SK-N-SH (cell line): ENCODE results near the gene TCL1A. TPM values are rescaled to one million over a fixed set of nuclear protein-coding genes. Genes with fewer than 3 reads are reported as not detected.

Source experiments
- CTCF ChIA-PET: fragments of 300-600, 350-600 bp; formaldehyde crosslinking; extraction: SDS; loops from one replicate; lab custom pipeline; 2021; lab: Yijun Ruan, JAX
- POLR2A ChIA-PET: fragments of 350-600 bp; sonication (Branson Sonifier 250); formaldehyde crosslinking; extraction: SDS; loops from one replicate; lab custom pipeline; 2020; ENCODE audit warnings: antibody characterized with exemption, inconsistent platforms; lab: Yijun Ruan, JAX
- DNase-seq: peaks from one replicate; pipeline ENCODE4 v3.0.0; 2012
- H2AFZ ChIP-seq: fragments of 200-600 bp; sonication (generic); 2 replicates; pipeline ENCODE4 v1.8.1; 2016; ENCODE audit warnings: antibody characterized with exemption, mild to moderate bottlenecking, low read depth
- H3F3A ChIP-seq: fragments of 200-600 bp; sonication (generic); replicated peaks from 2 replicates; pipeline ENCODE3; 2016; ENCODE audit warnings: antibody characterized with exemption, mild to moderate bottlenecking; ENCODE audit not compliant: insufficient read depth
- H3K27ac ChIP-seq, 2 experiments: fragments of 200-500 bp in 1 of 2; fragments of 200-600 bp in 1 of 2; sonication (Bioruptor generic) in 1 of 2; sonication (generic), shearing (Covaris generic) in 1 of 2; 2 replicates each; pipeline versions ENCODE4 v1.5.1 to v1.6.1; 2014 to 2016; ENCODE audit warnings: low read depth in 2 of 2, inconsistent platforms in 1 of 2, low read length in 1 of 2, mild to moderate bottlenecking in 1 of 2, mixed read lengths in 1 of 2
- H3K27me3 ChIP-seq: fragments of 200-600 bp; sonication (generic), shearing (Covaris generic); 2 replicates; pipeline ENCODE4 v1.6.1; 2016; ENCODE audit warnings: mixed run types; ENCODE audit not compliant: insufficient read depth
- H3K36me3 ChIP-seq, 2 experiments: fragments of 200-500 bp in 1 of 2; fragments of 200-600 bp in 1 of 2; sonication (Bioruptor generic) in 1 of 2; sonication (generic) in 1 of 2; replicated peaks in 1 of 2; 2 replicates each; pipeline versions ENCODE3 to v1.5.1; 2014 to 2016; ENCODE audit warnings: low read length in 1 of 2, mild to moderate bottlenecking in 1 of 2; ENCODE audit not compliant: insufficient read depth in 2 of 2, control insufficient read depth in 1 of 2
- H3K4me1 ChIP-seq, 2 experiments: fragments of 200-500 bp in 1 of 2; fragments of 200-600 bp in 1 of 2; sonication (Bioruptor generic) in 1 of 2; sonication (generic), shearing (Covaris generic) in 1 of 2; 2 replicates each; pipeline versions ENCODE4 v1.5.1 to v1.6.1; 2014 to 2016; ENCODE audit warnings: low read depth in 1 of 2, low read length in 1 of 2, mixed run types in 1 of 2; ENCODE audit not compliant: insufficient read depth in 2 of 2, control insufficient read depth in 1 of 2
- H3K4me2 ChIP-seq: fragments of 200-600 bp; sonication (generic), shearing (Covaris generic); 2 replicates; pipeline ENCODE4 v1.6.1; 2017; ENCODE audit warnings: mixed run types
- H3K4me3 ChIP-seq, 2 experiments: fragments of 200-500 bp in 1 of 2; fragments of 200-600 bp in 1 of 2; sonication (Bioruptor generic) in 1 of 2; sonication (generic), shearing (Covaris generic) in 1 of 2; 2 replicates each; pipeline versions ENCODE4 v1.5.1 to v1.8.1; 2014 to 2016; ENCODE audit warnings: low read depth in 2 of 2, inconsistent platforms in 1 of 2, low read length in 1 of 2, mild to moderate bottlenecking in 1 of 2, mixed read lengths in 1 of 2, moderate library complexity in 1 of 2
- H3K79me2 ChIP-seq: fragments of 200-600 bp; sonication (generic); 2 replicates; pipeline ENCODE4 v1.8.1; 2017; ENCODE audit warnings: mild to moderate bottlenecking; ENCODE audit not compliant: insufficient read depth
- H3K9ac ChIP-seq: fragments of 200-600 bp; sonication (generic); 2 replicates; pipeline ENCODE4 v1.6.1; 2017; ENCODE audit warnings: mixed run types
- H3K9me2 ChIP-seq: fragments of 200-600 bp; sonication (generic); 2 replicates; pipeline ENCODE4 v1.6.1; 2017; ENCODE audit warnings: mixed run types
- H3K9me3 ChIP-seq: fragments of 200-600 bp; sonication (generic); 2 replicates; pipeline ENCODE4 v1.6.1; 2017; ENCODE audit warnings: mixed run types, mild to moderate bottlenecking, moderate library complexity
- H4K20me1 ChIP-seq: fragments of 200-600 bp; sonication (generic); 2 replicates; pipeline ENCODE4 v1.6.1; 2017; ENCODE audit warnings: mild to moderate bottlenecking, mixed run types; ENCODE audit not compliant: insufficient read depth
- CHD2 ChIP-seq: fragments of 150-350 bp; IDR thresholded peaks from 2 replicates; pipeline ENCODE4 v1.6.1; 2018; ENCODE audit warnings: low read length; ENCODE audit not compliant: partially characterized antibody
- CTCF ChIP-seq: fragments of 200-600 bp; sonication (generic); IDR thresholded peaks from 2 replicates; pipeline ENCODE4 v1.6.1; 2017; ENCODE audit warnings: antibody characterized with exemption, mild to moderate bottlenecking, moderate library complexity
- ELF1 ChIP-seq: IDR thresholded peaks from 2 replicates; pipeline ENCODE4 v1.4.0; 2012
- EZH2phosphoT487 ChIP-seq: fragments of 200-600 bp; sonication (generic); IDR thresholded peaks from 2 replicates; pipeline ENCODE4 v1.6.1; 2017; ENCODE audit warnings: low read depth, mixed run types, mild to moderate bottlenecking, antibody characterized with exemption, moderate library complexity, borderline replicate concordance
- GABPA ChIP-seq: IDR thresholded peaks from 2 replicates; pipeline ENCODE4 v1.4.0; 2012; ENCODE audit warnings: low read depth, mild to moderate bottlenecking
- GATA2 ChIP-seq: sonication (generic); formaldehyde crosslinking; IDR thresholded peaks from 2 replicates; pipeline ENCODE4 v1.5.0; 2020; ENCODE audit warnings: mild to moderate bottlenecking, missing genetic modification reagents
- IRF3 ChIP-seq: fragments of 150-350 bp; IDR thresholded peaks from 2 replicates; pipeline ENCODE4 v1.6.1; 2016; ENCODE audit warnings: mild to moderate bottlenecking, low read depth, low read length
- JUND ChIP-seq: IDR thresholded peaks from 2 replicates; pipeline ENCODE4 v1.4.0; 2012
- MAX ChIP-seq: IDR thresholded peaks from 2 replicates; pipeline ENCODE4 v1.4.0; 2012; ENCODE audit warnings: low read depth
- MEF2A ChIP-seq: IDR thresholded peaks from 2 replicates; pipeline ENCODE4 v1.4.0; 2012; ENCODE audit warnings: low read depth, borderline replicate concordance
- MXI1 ChIP-seq: IDR thresholded peaks from 2 replicates; pipeline ENCODE4 v1.6.1; 2012; ENCODE audit warnings: mild to moderate bottlenecking, low read depth, low read length, improper control_type of control experiment
- NFIC ChIP-seq: IDR thresholded peaks from 2 replicates; pipeline ENCODE4 v1.4.0; 2012; ENCODE audit warnings: borderline replicate concordance
- NRF1 ChIP-seq: IDR thresholded peaks from 2 replicates; pipeline ENCODE4 v1.6.1; 2012; ENCODE audit warnings: low read depth, mild to moderate bottlenecking, low read length
- PBX3 ChIP-seq: IDR thresholded peaks from 2 replicates; pipeline ENCODE4; 2012
- POLR2AphosphoS5 ChIP-seq: IDR thresholded peaks from 2 replicates; pipeline ENCODE4 v1.6.1; 2012; ENCODE audit warnings: low read depth, low read length
- RAD21 ChIP-seq: IDR thresholded peaks from 2 replicates; pipeline ENCODE4 v1.6.1; 2012; ENCODE audit warnings: mild to moderate bottlenecking, low read length
- RCOR1 ChIP-seq: fragments of 150-350 bp; IDR thresholded peaks from 2 replicates; pipeline ENCODE4 v1.6.1; 2017; ENCODE audit warnings: antibody characterized with exemption, low read length
- RFX5 ChIP-seq: IDR thresholded peaks from 2 replicates; pipeline ENCODE4 v1.6.1; 2012; ENCODE audit warnings: mild to moderate bottlenecking, improper control_type of control experiment, low read length
- RXRA ChIP-seq: IDR thresholded peaks from 2 replicates; pipeline ENCODE4 v1.4.0; 2012; ENCODE audit warnings: low read depth, mild to moderate bottlenecking, borderline replicate concordance
- SIN3A ChIP-seq: IDR thresholded peaks from 2 replicates; pipeline ENCODE4 v1.6.1; 2012; ENCODE audit warnings: low read depth, mild to moderate bottlenecking, low read length, moderate library complexity, borderline replicate concordance
- SMC3 ChIP-seq: IDR thresholded peaks from 2 replicates; pipeline ENCODE4 v1.6.1; 2012; ENCODE audit warnings: low read depth, low read length, improper control_type of control experiment
- TCF12 ChIP-seq: IDR thresholded peaks from 2 replicates; pipeline ENCODE4 v1.4.0; 2012
- USF1 ChIP-seq: IDR thresholded peaks from 2 replicates; pipeline ENCODE4 v1.4.0; 2012; ENCODE audit warnings: low read depth, borderline replicate concordance
- USF2 ChIP-seq: fragments of 150-350 bp; IDR thresholded peaks from 2 replicates; pipeline ENCODE4 v1.6.1; 2017; ENCODE audit warnings: antibody characterized with exemption, low read length, low read depth, borderline replicate concordance
- YY1 ChIP-seq: IDR thresholded peaks from 2 replicates; pipeline ENCODE4 v1.4.0; 2012; ENCODE audit warnings: low read depth, mild to moderate bottlenecking
- WGBS: methylation state at CpG from one replicate; pipeline ENCODE4 v1.1.6; 2017; ENCODE audit warnings: low lambda C conversion rate; 5-methylcytosine and 5-hydroxymethylcytosine counted together
- polyA plus RNA-seq, 3 experiments: library from polyadenylated mRNA; depleted of rRNA; stranded (reverse); fragments of >200 nt; gene quantifications; 2 replicates each; pipeline ENCODE4 v1.2.3, GENCODE V29; 2012

Gene TCL1A
- polyA plus RNA-seq, 1 of the 3 experiments (the other 2 are of a cell fraction) = not detected

- WGBS = 31% methylated on average over 10 of the region's 10 CpGs
- ChIA-PET POLR2A (no interaction called here), CTCF (no interaction called here)
- Histone ChIP-seq H3K36me3 (no peaks in the 10 kb centered on the region), H2AFZ (no peak overlapping the region), H3K9me2 (no peaks in the 10 kb centered on the region), H4K20me1 (no peaks in the 10 kb centered on the region)
- TF ChIP-seq SIN3A (no peak), USF1 (no peak), GATA2 (CRISPR knock-in tag) (no peak), IRF3 (no peak), MXI1 (no peak), ELF1 (no peak), RCOR1 (no peak), NRF1 (no peak), POLR2AphosphoS5 (no peak), TCF12 (no peak), EZH2phosphoT487 (no peak), RFX5 (no peak), RXRA (no peak), MAX (no peak)
- TF ChIP-seq, all 33 proteins: peak for 0
- Histone ChIP-seq H3K9ac (no peak overlapping the region), H3K27ac (no peak overlapping the region), H3F3A (no peaks in the 10 kb centered on the region), H3K79me2 (no peaks in the 10 kb centered on the region), H3K4me1 (no peaks in the 10 kb centered on the region), H3K4me3 (no peak overlapping the region), H3K4me2 (no peak overlapping the region), H3K27me3 (no peaks in the 10 kb centered on the region), H3K9me3 (no peaks in the 10 kb centered on the region)
- no peak for DNase-seq
These were observed 23.1 kb downstream of the TCL1A start for GRCh38 chr14:95690815-95691214.

GRCh38 chr14:95689441-95689840, 24.5 kb downstream of the TCL1A start:
- no peaks in the 10 kb centered on the region for H3K9me3 ChIP-seq
- H3K4me1 ChIP-seq = no peaks in the 10 kb centered on the region
- H4K20me1 ChIP-seq = no peaks in the 10 kb centered on the region
- CTCF ChIA-PET = interaction anchor here (0.9 kb wide), 1 partner anchor 85 kb away, joined by 3 read pairs; no protein-coding TSS in a partner anchor
- no peaks in the 10 kb centered on the region for H3K9me2 ChIP-seq
- no peak overlapping the region for H3K9ac ChIP-seq
- no peaks in the 10 kb centered on the region for H3K36me3 ChIP-seq
- WGBS = 28% methylated on average over 5 of the region's 5 CpGs
- no peak for DNase-seq
- TF ChIP-seq RXRA = no peak
- no peak for TF ChIP-seq PBX3
- no peak for TF ChIP-seq RAD21
- no peak for TF ChIP-seq CTCF
- TF ChIP-seq CHD2 = no peak
- TF ChIP-seq MAX = no peak
- TF ChIP-seq NFIC = no peak
- no peak for TF ChIP-seq YY1
- no peak for TF ChIP-seq USF2
- no peak for TF ChIP-seq GABPA
- no peak for TF ChIP-seq JUND
- no peak for TF ChIP-seq SMC3
- no peak for TF ChIP-seq TCF12
- no peak for TF ChIP-seq MEF2A
- TF ChIP-seq, all 33 proteins: peak for 0
- Histone ChIP-seq H3K27me3 (no peaks in the 10 kb centered on the region), H3K4me3 (no peak overlapping the region), H2AFZ (no peak overlapping the region), H3K27ac (no peak overlapping the region), H3F3A (no peaks in the 10 kb centered on the region), H3K4me2 (no peak overlapping the region), H3K79me2 (no peaks in the 10 kb centered on the region)
- POLR2A ChIA-PET = no interaction called here
